ENCODE results near the gene DEPDC5.

GRCh38 chr22:31952472-31952871 is 198.7 kb downstream of the DEPDC5 start:
- TF ChIP-seq EZH2 (IDR thresholded peaks at IDR 0.05; ENCODE audit: insufficient read depth, poor library complexity, severe bottlenecking) (no peak), EZH2phosphoT487 (IDR thresholded peaks at IDR 0.05; ENCODE audit: insufficient read depth, low read depth) (0 out of 2 replicates have a peak, but pooled peaks have one; percentile 38)

Measured in GM23248 (cell line).